Hippocampal formation (tissue), 2 donors: Measurements from ENCODE around the gene DAGLA.
A peak's percentile ranks its signal among the peaks of the same experiment; 100 is the strongest.

Source experiments
- DNase-seq, 2 donors: peaks; one replicate each; lab custom pipeline; 2025; lab: John Stamatoyannopoulos, UW

DAGLA gene

DNA sequence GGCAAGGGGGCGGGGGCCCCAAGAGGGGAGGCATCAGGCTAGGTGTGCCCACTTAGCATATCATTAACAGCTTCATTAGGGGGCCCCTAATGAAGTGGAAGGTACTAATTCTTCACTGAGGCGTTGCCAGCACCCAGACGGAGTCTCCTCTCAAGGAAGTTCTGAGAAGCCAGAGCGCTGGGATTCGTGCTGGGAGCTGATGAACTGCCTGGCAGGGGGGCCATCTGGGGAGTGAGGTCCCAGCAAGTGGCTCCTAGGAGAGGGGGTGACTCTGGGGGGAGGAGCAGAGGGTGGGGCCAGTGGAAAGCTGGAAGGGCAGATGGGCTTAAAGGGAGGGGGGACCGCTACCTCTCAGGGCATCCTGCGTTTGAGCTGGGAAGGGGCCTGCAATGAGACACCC, 29.8 kb downstream of the DAGLA start:
- no peak for DNase-seq

GRCh38 chr11:61711037-61711436, 30.8 kb downstream of the DAGLA start:
- no peak for DNase-seq

- DNase-seq, result peak in 1 of 2 donors; percentile 25
These were observed 31.3 kb downstream of the DAGLA start for GRCh38 chr11:61711498-61711897.

DNA sequence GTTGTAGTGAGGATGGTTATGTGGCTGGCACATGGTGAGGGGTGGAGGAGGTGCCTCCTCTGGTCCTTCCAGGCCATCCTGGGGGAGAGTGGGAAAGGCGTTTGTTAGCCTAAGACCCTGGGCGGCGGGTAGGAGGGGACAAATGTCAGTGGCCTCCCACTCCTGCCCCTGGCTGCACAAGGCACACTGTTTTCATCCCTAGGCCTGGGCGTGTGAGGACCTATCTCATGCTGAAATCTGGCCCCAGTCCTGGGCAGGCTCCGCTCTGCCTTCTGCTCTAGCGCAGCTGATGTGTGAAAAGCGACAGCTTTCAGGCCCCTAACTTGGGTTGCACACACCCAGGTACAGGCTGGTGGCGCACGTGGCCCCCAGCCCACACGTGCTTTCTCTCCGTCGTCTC, 32.1 kb downstream of the DAGLA start:
- no peak for DNase-seq

- no peak for DNase-seq
These were observed 32.7 kb downstream of the DAGLA start for GRCh38 chr11:61712846-61713245.

GRCh38 chr11:61713464-61713863, 33.3 kb downstream of the DAGLA start:
- DNase-seq, result no peak

DNA sequence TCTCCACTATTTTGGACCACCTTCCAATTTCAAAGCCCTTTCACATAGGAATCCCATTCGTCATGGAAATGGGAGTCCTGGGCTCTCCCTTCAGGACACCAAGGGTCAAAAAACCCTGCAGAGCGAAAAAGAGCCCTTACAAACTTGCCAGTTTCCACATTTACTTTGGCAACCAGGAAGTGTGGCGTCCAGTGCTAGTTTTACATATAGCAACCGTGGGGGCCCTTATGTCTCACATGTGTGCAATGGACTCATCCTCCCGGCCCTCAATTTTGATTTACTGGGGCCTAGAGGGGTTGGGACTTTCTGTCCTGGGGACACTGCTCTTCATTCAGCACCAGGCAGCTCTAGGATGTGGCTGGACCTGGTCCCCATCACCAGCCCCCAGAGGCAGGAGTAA, 33.7 kb downstream of the DAGLA start:
- no peak for DNase-seq

DNA sequence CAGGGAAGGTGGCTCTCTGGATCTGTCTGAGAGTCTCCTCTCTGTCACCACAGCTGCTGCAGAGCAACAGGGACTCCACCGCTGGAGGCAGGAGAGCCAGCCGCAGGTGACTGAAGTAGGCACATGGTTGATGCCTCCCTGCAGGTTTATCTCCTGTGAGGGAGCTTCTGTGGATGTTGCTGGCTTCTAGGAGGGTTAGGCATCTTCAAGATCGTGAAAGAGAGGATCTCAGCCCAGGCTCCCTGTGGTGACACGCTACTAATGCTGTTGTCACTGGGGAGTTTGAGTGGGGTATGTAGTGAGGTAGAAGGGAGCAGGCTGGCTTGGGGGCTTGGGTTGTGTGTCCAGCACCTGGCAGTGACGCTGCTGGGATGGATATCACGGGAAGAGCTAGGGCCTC, 34.1 kb downstream of the DAGLA start:
- no peak for DNase-seq

DNA sequence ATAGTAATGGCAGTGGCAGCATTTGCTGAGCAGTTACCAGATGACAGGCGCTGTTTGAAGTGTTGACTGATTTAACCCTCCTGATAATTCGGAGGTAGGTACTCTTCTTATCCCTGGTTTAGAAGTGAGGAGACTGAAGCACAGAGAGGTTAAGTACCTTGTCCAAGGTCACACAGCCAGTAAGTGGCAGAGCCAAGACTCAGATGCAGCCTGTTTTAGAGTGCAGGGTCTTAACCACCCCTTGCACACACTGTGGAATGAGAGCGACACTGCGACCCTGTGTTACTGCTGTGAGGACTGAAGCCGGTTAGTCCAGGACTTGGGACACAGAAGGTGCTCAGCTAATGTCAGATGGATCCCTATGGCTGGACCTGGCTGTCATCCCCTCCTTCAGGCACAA, 34.7 kb downstream of the DAGLA start:
- DNase-seq, result no peak

DNA sequence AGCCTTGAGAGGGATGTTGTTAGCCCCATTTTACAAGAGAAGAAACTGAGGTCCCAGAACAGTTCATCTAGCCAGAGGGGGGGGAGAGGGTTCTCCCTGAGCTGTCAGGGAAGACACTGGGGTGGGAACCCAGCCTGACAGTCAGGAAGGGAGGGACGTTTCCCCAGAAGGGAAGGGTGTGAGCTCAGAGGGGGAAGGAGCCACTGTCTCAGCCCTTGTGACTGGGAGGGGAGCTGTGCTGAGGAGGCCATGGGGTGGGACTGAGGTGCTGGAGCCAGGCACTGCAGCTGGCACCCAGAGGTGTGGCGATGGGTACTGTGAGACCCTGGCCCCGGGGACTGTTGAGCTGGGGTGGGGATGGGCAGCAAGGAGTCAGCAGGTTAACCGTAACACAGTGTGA, 35.7 kb downstream of the DAGLA start:
- DNase-seq, result no peak

DNA sequence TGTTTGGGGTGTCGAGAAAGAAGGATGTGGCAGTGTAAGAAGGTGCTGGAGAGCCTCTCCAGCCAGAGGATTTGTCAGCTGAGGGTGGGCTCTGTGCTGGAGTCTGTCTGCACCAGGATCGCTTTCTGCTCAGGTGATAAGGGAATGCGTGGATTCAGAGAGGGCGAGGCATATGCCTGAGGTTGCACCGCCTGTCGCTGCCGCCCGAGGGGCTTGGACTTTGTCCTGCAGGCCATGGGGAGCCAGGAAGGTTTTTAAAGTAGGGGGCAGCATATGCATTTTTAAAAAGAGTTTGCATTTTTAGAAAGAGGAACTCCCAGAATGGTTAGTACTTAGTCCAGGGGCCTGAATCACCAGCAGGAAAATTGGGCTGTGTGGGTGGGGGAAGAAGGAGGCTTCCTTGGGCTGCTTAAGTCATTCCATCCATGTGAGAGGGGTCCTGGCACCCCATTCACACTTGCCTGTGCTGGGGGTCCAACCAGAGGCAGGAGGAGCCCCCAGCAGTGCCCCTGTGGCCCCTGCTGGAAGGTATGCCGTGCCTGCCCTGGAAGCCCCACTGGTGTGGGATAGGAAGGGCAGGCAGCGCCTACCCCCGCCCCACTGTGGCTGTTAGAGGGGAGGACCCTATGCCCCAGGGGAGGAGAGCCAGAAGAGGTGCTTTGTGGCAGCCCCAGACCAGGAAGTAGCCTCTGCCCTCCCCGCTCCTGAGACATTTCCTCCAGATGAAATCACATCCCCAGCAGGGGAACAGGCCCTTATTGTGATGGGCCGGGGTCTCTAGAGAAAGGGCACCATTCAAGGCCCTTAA, 36.5 kb downstream of the DAGLA start:
- no peak for DNase-seq

- DNase-seq, result no peak
These were observed 37.3 kb downstream of the DAGLA start for GRCh38 chr11:61717286-61718033.

- no peak for DNase-seq
These were observed 37.9 kb downstream of the DAGLA start for GRCh38 chr11:61718046-61718531.

DNA sequence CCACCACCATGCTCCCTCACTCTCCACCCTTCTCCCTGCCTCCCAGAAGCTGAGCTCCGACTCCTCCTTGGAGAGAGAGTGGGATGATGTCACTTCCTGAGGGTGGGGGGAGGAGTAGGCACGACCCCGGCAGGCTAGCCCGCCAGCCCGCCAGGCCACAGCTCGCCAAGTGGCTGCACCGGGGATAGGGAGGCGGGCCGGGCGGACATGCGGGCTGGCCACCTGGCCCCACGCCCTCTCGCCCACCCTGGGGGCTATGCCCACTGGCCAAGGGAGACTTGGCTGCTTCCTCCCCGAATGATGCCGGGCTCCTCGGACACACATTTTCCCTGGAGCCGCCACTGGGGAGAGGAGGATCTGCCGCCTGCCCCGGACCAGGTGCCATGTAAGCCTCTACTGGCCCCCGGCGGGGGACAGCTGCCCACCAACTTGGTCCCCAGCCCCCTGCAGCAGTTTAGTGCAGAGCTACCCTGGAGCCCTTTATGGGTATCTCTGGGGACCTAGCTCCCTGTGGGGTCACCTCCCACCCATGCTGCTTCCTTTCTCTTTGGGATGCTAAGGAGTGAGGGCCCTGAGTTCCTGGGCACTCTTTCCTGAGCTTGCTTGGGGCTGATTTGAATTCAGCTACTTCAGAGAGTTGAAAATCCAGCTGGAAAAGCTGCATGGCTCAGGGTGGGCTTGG, 38.6 kb downstream of the DAGLA start:
- DNase-seq, result no peak

DNA sequence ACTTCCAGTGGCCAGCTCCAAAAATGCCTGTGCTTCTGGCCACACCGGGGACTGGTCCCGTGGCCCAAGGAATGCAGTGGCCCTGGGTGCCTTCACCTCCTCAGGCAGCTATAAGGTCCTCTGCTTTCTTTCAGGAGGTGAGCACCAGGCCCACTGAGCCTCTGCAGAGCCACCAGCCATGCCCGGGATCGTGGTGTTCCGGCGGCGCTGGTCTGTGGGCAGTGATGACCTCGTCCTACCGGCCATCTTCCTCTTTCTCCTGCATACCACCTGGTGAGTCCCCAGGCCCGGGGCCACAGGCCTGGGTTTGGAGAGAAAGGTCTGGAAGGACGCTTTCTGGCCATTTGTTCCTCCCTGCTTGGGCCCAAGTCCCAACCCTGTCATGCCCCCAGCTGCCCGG, 39.8 kb downstream of the DAGLA start:
- no peak for DNase-seq

DNA sequence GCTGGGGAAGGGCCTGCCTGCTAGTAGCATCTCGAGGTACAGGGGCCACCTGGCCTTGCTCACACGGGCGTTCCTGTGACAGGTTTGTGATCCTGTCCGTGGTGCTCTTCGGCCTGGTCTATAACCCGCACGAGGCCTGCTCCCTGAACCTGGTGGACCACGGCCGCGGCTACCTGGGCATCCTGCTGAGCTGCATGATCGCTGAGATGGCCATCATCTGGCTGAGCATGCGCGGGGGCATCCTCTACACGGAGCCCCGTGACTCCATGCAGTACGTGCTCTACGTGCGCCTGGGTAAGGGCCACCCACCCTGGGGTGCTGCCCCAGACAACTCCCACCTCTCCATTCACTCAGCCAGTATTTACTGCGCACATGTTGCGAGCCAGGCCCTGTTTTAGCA, 40.4 kb downstream of the DAGLA start:
- DNase-seq, result no peak

GRCh38 chr11:61724437-61724836, 44.2 kb downstream of the DAGLA start:
- no peak for DNase-seq

DNA sequence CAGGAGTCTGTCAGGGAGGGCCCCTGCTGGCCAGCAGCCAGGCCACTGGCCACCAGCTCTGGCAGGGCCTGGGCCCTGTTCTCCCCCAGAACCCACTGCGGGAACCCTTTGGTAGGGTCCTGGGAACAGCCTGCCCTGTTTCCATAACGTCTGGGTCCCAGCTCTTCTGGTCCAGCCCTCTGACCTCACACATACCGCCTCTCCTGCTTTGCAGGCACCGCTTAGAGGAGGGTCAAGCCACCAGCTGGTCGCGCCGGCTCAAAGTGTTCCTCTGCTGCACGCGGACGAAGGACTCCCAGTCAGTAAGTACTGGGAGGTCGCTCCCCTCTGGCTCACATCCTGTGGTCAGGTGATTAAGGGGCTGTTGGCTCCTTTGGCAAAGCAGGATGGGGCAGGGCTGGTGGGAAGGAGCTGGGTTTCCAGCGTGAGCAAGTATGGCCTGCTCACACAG, 45.6 kb downstream of the DAGLA start:
- no peak for DNase-seq

GRCh38 chr11:61726775-61727174, 46.6 kb downstream of the DAGLA start:
- DNase-seq, result no peak

DNA sequence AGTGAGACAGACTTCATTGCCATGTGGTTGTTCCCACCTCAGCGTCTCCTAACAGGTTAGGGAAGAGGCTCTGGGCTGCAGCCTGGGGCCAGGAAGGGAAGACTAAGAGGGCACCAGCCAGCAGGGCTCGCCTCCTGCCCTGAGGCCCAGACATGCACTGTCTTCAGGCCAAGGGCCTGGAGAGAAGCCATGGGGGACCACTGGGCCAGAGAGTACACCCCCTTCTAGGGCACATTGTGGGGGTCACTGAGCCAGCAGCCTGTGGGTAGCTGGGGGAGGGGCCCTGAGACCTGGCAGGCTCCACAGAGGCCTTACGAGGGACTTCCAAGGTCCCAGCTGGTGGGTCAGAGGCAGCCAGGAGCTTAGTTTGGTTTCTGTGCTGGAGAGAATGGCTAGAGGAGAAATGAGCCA, 47.2 kb downstream of the DAGLA start:
- peak in 1 of 2 donors; percentile 23 for DNase-seq

GRCh38 chr11:61728066-61728939, 48.1 kb downstream of the DAGLA start:
- DNase-seq, result no peak

- no peak for DNase-seq
These were observed 48.7 kb downstream of the DAGLA start for GRCh38 chr11:61728940-61729219.
